Parathyroid adenoma (tissue), 2 donors: ENCODE data around the gene THNSL1.
A peak's percentile ranks its signal among the peaks of the same experiment; 100 is the strongest.

Source experiments
- H2AFZ ChIP-seq: fragments of 300-600 bp; sonication (generic); one replicate; pipeline ENCODE4 v1.7.0; 2017; ENCODE audit warnings: antibody characterized with exemption, mild to moderate bottlenecking
- H3K27ac ChIP-seq: fragments of 300-600 bp; sonication (generic); one replicate; pipeline ENCODE4 v1.7.0; 2017
- H3K27me3 ChIP-seq: fragments of 300-600 bp; sonication (generic); one replicate; pipeline ENCODE4 v1.7.0; 2017; ENCODE audit warnings: low read length; ENCODE audit not compliant: control insufficient read depth, insufficient read depth
- H3K36me3 ChIP-seq: fragments of 300-600 bp; sonication (generic); one replicate; pipeline ENCODE4 v1.7.0; 2017; ENCODE audit warnings: low read length; ENCODE audit not compliant: control insufficient read depth, insufficient read depth
- H3K4me1 ChIP-seq: fragments of 300-600 bp; sonication (generic); one replicate; pipeline ENCODE4 v1.7.0; 2017; ENCODE audit warnings: control low read depth
- H3K4me2 ChIP-seq: fragments of 300-600 bp; sonication (generic); one replicate; pipeline ENCODE4 v1.7.0; 2017; ENCODE audit warnings: low read length
- H3K4me3 ChIP-seq: fragments of 300-600 bp; sonication (generic); one replicate; pipeline ENCODE4 v1.7.0; 2017; ENCODE audit warnings: low read depth, low read length
- H3K79me2 ChIP-seq: fragments of 300-600 bp; sonication (generic); one replicate; pipeline ENCODE4 v1.7.0; 2017; ENCODE audit warnings: control low read depth
- H3K9ac ChIP-seq: fragments of 300-600 bp; sonication (generic); one replicate; pipeline ENCODE4 v1.7.0; 2017; ENCODE audit warnings: mild to moderate bottlenecking
- H3K9me3 ChIP-seq: fragments of 300-600 bp; sonication (generic); one replicate; pipeline ENCODE4 v1.7.0; 2017; ENCODE audit warnings: low read length; ENCODE audit not compliant: control insufficient read depth
- TF ChIP-seq, protein P1 (sequence below): fragments of 300-600 bp; sonication (generic); IDR thresholded peaks from one replicate; pipeline ENCODE4 v1.7.0; 2017; ENCODE audit warnings: antibody characterized with exemption, mild to moderate bottlenecking
- donor health status: primary hyperparathyroidism.

The THNSL1 gene

DNA sequence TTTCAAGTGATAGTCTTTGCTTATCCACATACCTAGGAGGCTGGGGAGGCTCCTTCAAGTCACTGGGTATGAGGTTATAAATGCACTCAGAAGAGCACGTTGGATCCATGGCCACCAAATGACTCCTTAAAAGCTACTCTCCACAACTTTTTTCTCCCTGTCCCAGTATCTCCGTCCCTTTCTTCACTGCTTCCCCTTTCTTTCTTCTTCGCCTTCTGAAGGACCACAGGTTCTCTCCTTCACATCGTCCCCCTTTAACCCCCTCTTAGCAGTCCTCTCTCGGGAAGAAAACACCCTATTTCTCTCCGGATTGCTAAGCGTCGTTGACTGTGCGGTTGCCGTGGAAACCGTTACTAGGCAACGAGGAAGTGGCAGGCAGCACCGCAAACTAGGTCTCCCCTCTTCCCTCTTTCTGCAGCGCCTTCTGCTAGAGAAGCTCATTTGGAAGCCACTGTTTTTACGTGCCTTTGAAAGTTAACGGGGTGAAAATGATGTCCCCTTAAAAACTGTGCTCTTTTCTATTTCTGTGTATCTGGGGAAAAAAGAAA, 510 bp upstream of the THNSL1 start, which contains the start of gene ENKUR:
Gene ENKUR (minus strand): TSS at position 331 of the 548 bp plus-strand sequence. CDS start 222 bp downstream, at position 109.
- peak within 1 kb of the TSS; percentile 86 for H3K27ac ChIP-seq
- H3K4me2 ChIP-seq, result peak within 1 kb of the TSS; percentile 98
- TF ChIP-seq, protein P1, sequence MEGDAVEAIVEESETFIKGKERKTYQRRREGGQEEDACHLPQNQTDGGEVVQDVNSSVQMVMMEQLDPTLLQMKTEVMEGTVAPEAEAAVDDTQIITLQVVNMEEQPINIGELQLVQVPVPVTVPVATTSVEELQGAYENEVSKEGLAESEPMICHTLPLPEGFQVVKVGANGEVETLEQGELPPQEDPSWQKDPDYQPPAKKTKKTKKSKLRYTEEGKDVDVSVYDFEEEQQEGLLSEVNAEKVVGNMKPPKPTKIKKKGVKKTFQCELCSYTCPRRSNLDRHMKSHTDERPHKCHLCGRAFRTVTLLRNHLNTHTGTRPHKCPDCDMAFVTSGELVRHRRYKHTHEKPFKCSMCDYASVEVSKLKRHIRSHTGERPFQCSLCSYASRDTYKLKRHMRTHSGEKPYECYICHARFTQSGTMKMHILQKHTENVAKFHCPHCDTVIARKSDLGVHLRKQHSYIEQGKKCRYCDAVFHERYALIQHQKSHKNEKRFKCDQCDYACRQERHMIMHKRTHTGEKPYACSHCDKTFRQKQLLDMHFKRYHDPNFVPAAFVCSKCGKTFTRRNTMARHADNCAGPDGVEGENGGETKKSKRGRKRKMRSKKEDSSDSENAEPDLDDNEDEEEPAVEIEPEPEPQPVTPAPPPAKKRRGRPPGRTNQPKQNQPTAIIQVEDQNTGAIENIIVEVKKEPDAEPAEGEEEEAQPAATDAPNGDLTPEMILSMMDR, result no peak
- H3K36me3 ChIP-seq, result no peaks in the 10 kb centered on the region
- peak within 1 kb of the TSS; percentile 60 for H3K4me3 ChIP-seq
- H3K79me2 ChIP-seq, result no peaks in the 10 kb centered on the region
- peak within 1 kb of the TSS; percentile 70 for H2AFZ ChIP-seq
- peak within 1 kb of the TSS; percentile 70 for H3K9ac ChIP-seq
- no peaks in the 10 kb centered on the region for H3K9me3 ChIP-seq
- peaks cover 8% of the 10 kb centered on the region for H3K4me1 ChIP-seq
- no peaks in the 10 kb centered on the region for H3K27me3 ChIP-seq

DNA sequence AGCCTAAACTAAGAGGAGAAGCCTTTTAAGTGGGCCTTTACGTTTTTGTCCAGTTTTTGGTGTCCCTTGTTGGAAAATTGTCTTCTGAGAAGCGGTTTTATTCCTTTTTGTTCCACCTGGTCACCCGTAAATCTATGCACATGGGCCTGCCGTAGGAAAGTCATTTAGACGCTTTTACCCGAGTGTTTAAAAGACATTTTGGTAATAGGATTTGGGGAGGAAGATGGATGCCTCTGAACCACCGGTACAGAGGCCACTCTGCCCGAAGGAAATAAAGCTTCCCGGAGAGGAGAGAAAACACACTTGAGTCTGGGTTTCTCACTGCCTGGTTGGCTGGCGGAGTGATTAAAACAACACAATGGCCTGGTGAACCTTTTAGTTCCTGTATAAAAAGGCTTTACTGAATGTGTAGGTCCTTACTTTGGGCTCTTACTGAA, 760 bp downstream of the THNSL1 start:
- Histone ChIP-seq H3K9me3 (no peaks in the 10 kb centered on the region), H3K27ac (peak overlapping the region; percentile 86), H3K27me3 (no peaks in the 10 kb centered on the region), H3K4me2 (peak overlapping the region; percentile 98), H3K9ac (peak overlapping the region; percentile 70), H3K4me1 (peaks cover 8% of the 10 kb centered on the region), H3K79me2 (no peaks in the 10 kb centered on the region), H3K36me3 (no peaks in the 10 kb centered on the region), H2AFZ (peak overlapping the region; percentile 70), H3K4me3 (peak overlapping the region; percentile 60)
- TF ChIP-seq, protein P1, result no peak

DNA sequence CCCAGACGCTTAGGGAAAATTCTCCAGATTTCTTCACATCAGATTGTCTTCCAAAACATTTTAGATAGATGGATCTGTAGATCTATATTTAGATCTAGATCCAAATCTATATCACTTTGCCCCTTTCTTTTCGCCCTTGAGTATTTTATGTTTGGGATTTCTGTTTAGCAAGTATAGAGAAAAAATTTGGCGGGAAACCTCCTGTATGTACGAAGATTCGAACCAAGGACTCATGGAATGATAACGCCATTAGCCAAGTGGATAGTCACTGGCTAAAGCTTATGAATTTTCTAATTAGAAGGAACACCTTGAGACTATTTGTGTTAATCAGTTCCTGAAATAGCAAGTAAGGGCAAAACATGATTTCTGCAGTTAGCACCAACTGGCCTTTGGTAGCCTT, 1.2 kb downstream of the THNSL1 start:
- no peaks in the 10 kb centered on the region for H3K27me3 ChIP-seq
- no peaks in the 10 kb centered on the region for H3K9me3 ChIP-seq
- H2AFZ ChIP-seq, result peak overlapping the region; percentile 70
- peak overlapping the region; percentile 60 for H3K4me3 ChIP-seq
- TF ChIP-seq, protein P1, result no peak
- H3K79me2 ChIP-seq, result no peaks in the 10 kb centered on the region
- H3K9ac ChIP-seq, result no peak overlapping the region
- H3K36me3 ChIP-seq, result no peaks in the 10 kb centered on the region
- peaks cover 8% of the 10 kb centered on the region for H3K4me1 ChIP-seq
- peak overlapping the region; percentile 98 for H3K4me2 ChIP-seq
- peak overlapping the region; percentile 86 for H3K27ac ChIP-seq

DNA sequence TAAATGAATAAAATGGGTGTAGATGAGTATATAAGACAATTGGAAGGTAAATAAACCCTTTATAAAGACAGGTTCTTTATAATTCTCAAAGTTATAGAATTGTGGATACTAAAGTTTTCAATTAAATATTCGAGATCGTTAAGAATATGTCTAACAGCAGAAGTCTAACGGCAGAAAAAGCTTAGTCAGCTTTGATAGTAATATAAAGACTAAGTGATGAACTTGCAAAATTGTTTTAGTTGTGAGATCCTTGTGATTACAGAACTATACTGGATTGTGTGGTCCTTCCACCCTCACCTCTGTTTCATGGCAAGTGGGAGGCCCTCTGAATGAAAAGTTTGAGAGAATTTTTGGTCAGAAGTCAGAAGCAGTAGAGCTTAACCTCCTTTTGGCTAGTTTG, 2.3 kb downstream of the THNSL1 start:
- TF ChIP-seq, protein P1, result no peak
- no peak overlapping the region for H3K27ac ChIP-seq

DNA sequence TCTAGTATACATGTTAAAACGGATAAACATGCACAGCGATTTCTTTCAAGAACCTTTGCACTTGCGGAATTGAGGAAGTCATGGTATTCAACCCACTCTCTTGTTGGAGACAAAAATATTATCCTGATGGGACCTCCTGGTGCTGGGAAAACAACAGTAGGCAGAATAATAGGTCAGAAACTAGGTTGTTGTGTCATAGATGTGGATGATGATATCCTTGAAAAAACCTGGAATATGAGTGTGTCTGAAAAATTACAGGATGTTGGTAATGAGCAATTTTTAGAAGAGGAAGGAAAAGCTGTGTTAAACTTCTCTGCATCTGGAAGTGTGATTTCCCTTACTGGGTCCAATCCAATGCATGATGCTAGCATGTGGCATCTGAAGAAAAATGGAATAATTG, 6.9 kb downstream of the THNSL1 start:
- H3K4me2 ChIP-seq, result no peak overlapping the region
- H3K36me3 ChIP-seq, result no peaks in the 10 kb centered on the region
- no peak overlapping the region for H3K27ac ChIP-seq
- H3K27me3 ChIP-seq, result no peaks in the 10 kb centered on the region
- TF ChIP-seq, protein P1, result no peak
- H2AFZ ChIP-seq, result no peak overlapping the region
- H3K79me2 ChIP-seq, result no peaks in the 10 kb centered on the region
- no peak overlapping the region for H3K4me3 ChIP-seq
- no peaks in the 10 kb centered on the region for H3K9me3 ChIP-seq
- peaks cover under 1% of the 10 kb centered on the region for H3K4me1 ChIP-seq
- no peak overlapping the region for H3K9ac ChIP-seq

More for the DNA sequence above, 2.3 kb downstream of the THNSL1 start:
- no peak overlapping the region for H3K4me2 ChIP-seq
- H2AFZ ChIP-seq, result no peak overlapping the region
- no peak overlapping the region for H3K9ac ChIP-seq
- no peaks in the 10 kb centered on the region for H3K9me3 ChIP-seq
- no peaks in the 10 kb centered on the region for H3K27me3 ChIP-seq
- no peaks in the 10 kb centered on the region for H3K36me3 ChIP-seq
- no peaks in the 10 kb centered on the region for H3K79me2 ChIP-seq
- H3K4me3 ChIP-seq, result no peak overlapping the region
- H3K4me1 ChIP-seq, result peaks cover 8% of the 10 kb centered on the region
